GM23338 (cell line): ENCODE measurements around the gene ABHD12. TPM values are rescaled to one million over a fixed set of nuclear protein-coding genes. Genes with fewer than 3 reads are reported as not detected.

Experiments used
- ATAC-seq: fragments of 200-7000 bp; cut with Tn5 transposase; 3 replicates; pipeline ENCODE4 v1.9.1; 2020
- DNase-seq: peaks from one replicate; pipeline ENCODE4 v3.0.0-alpha.2; 2015; ENCODE audit warnings: low spot score
- H2AFZ ChIP-seq: fragments of 200-600 bp; sonication (generic); 2 replicates; pipeline ENCODE4 v1.8.0; 2016; ENCODE audit warnings: antibody characterized with exemption, mild to moderate bottlenecking, moderate library complexity
- H3F3A ChIP-seq: fragments of 200-600 bp; sonication (generic); replicated peaks from 2 replicates; pipeline ENCODE4 v1.8.0; 2017; ENCODE audit warnings: antibody characterized with exemption, mixed run types, low read depth
- H3K27ac ChIP-seq: fragments of 200-600 bp; sonication (generic); 2 replicates; pipeline ENCODE4 v1.6.1; 2016; ENCODE audit warnings: low read depth
- H3K27me3 ChIP-seq: fragments of 200-600 bp; sonication (generic); 2 replicates; pipeline ENCODE4 v1.8.0; 2016; ENCODE audit warnings: mild to moderate bottlenecking, mixed run types, moderate library complexity; ENCODE audit not compliant: insufficient read depth
- H3K36me3 ChIP-seq: fragments of 200-600 bp; sonication (generic); 2 replicates; pipeline ENCODE4 v1.8.0; 2016; ENCODE audit warnings: mild to moderate bottlenecking; ENCODE audit not compliant: insufficient read depth
- H3K4me1 ChIP-seq: fragments of 200-600 bp; sonication (generic); 2 replicates; pipeline ENCODE4 v1.8.0; 2016; ENCODE audit warnings: mild to moderate bottlenecking, moderate library complexity; ENCODE audit not compliant: insufficient read depth
- H3K4me2 ChIP-seq: fragments of 200-600 bp; sonication (generic); 2 replicates; pipeline ENCODE4 v1.7.1; 2017; ENCODE audit warnings: mixed run types
- H3K4me3 ChIP-seq: fragments of 200-600 bp; sonication (generic); 2 replicates; pipeline ENCODE4 v1.6.1; 2016; ENCODE audit warnings: mixed run types
- H3K79me2 ChIP-seq: fragments of 200-600 bp; sonication (generic); replicated peaks from 2 replicates; pipeline ENCODE4 v1.8.0; 2017; ENCODE audit warnings: mild to moderate bottlenecking; ENCODE audit not compliant: insufficient read depth
- H3K9me2 ChIP-seq: fragments of 200-600 bp; sonication (generic); 2 replicates; pipeline ENCODE4 v1.8.0; 2017; ENCODE audit not compliant: insufficient read depth
- H4K20me1 ChIP-seq: fragments of 200-600 bp; sonication (generic); replicated peaks from 2 replicates; pipeline ENCODE4 v1.8.0; 2017; ENCODE audit warnings: mild to moderate bottlenecking; ENCODE audit not compliant: insufficient read depth
- H3K27ac Mint-ChIP-seq: 2 replicates; pipeline ENCODE4 v1.8.0; 2020; ENCODE audit warnings: inconsistent platforms, mild to moderate bottlenecking, moderate library complexity, mixed read lengths
- H3K27me3 Mint-ChIP-seq: 3 replicates; pipeline ENCODE4 v1.8.0; 2022; ENCODE audit warnings: low read depth, mild to moderate bottlenecking, moderate library complexity, mixed read lengths, inconsistent platforms; ENCODE audit not compliant: insufficient read depth, poor library complexity
- H3K36me3 Mint-ChIP-seq: 3 replicates; pipeline ENCODE4 v1.8.0; 2021; ENCODE audit warnings: low read depth, mild to moderate bottlenecking, inconsistent platforms, moderate library complexity, mixed read lengths
- H3K4me1 Mint-ChIP-seq: 3 replicates; pipeline ENCODE4 v1.8.0; 2020; ENCODE audit warnings: mild to moderate bottlenecking, inconsistent platforms, mixed read lengths
- H3K4me3 Mint-ChIP-seq: 3 replicates; pipeline ENCODE4 v1.8.0; 2021; ENCODE audit warnings: moderate library complexity, mild to moderate bottlenecking, inconsistent platforms, mixed read lengths
- H3K9me3 Mint-ChIP-seq: 3 replicates; pipeline ENCODE4 v1.8.0; 2020; ENCODE audit warnings: moderate library complexity, mild to moderate bottlenecking, inconsistent platforms, mixed read lengths
- CREB1 ChIP-seq: fragments of 250-450 bp; sonication (Bioruptor Pico); IDR thresholded peaks from 2 replicates; pipeline ENCODE4 v1.5.0; 2020; ENCODE audit warnings: low read depth, mild to moderate bottlenecking, moderate library complexity
- EZH2 ChIP-seq: fragments of 200-600 bp; sonication (generic); IDR thresholded peaks from one replicate; pipeline ENCODE4 v1.8.0; 2017; ENCODE audit warnings: antibody characterized with exemption, mild to moderate bottlenecking, low read depth; ENCODE audit not compliant: unreplicated experiment
- EZH2phosphoT487 ChIP-seq: fragments of 200-600 bp; sonication (generic); IDR thresholded peaks from one replicate; pipeline ENCODE4 v1.8.1; 2018; ENCODE audit warnings: antibody characterized with exemption; ENCODE audit not compliant: unreplicated experiment
- JUNB ChIP-seq: IDR thresholded peaks from one replicate; pipeline ENCODE4 v1.6.1; 2016; ENCODE audit warnings: antibody characterized with exemption; ENCODE audit not compliant: unreplicated experiment
- NANOG ChIP-seq: IDR thresholded peaks from 2 replicates; pipeline ENCODE4 v1.6.1; 2016; ENCODE audit warnings: antibody characterized with exemption, borderline replicate concordance
- POLR2AphosphoS5 ChIP-seq: IDR thresholded peaks from 2 replicates; pipeline ENCODE4 v1.6.1; 2016; ENCODE audit warnings: antibody characterized with exemption, low read depth
- STAT1 ChIP-seq: IDR thresholded peaks from one replicate; pipeline ENCODE4 v1.6.1; 2016; ENCODE audit warnings: antibody characterized with exemption; ENCODE audit not compliant: unreplicated experiment
- ZNF114 ChIP-seq: fragments of 250-450 bp; sonication (Bioruptor Pico); IDR thresholded peaks from 2 replicates; pipeline ENCODE4 v1.5.0; 2020; ENCODE audit warnings: mild to moderate bottlenecking, moderate library complexity
- ZNF331 ChIP-seq: fragments of 250-450 bp; sonication (Bioruptor Pico); IDR thresholded peaks from 2 replicates; pipeline ENCODE4 v1.5.0; 2020; ENCODE audit warnings: low read depth, mild to moderate bottlenecking, moderate library complexity
- polyA plus RNA-seq: library from polyadenylated mRNA; unstranded; fragments of >200 nt; fragmentation: Nextera tagmentation; extraction: Ambion mirVana; gene quantifications from 2 replicates; pipeline ENCODE4 v1.2.1, GENCODE V29; 2016
- total RNA-seq: library from RNA; depleted of rRNA; stranded (reverse); fragments of >200 nt; shearing (Covaris generic); gene quantifications from 2 replicates; pipeline ENCODE4 v1.2.3, GENCODE V29; 2014
- TF ChIP-seq, protein P1 (sequence below), 2 experiments: fragments of 200-600 bp in 1 of 2; sonication (generic) in 1 of 2; conservative IDR thresholded peaks; 2 replicates each; pipeline versions ENCODE4 v1.5.1 to v1.6.1; 2016 to 2017; ENCODE audit warnings: antibody characterized with exemption in 2 of 2, low read depth in 2 of 2, mild to moderate bottlenecking in 2 of 2, moderate library complexity in 1 of 2
- TF ChIP-seq, protein P2 (sequence below): fragments of 250-450 bp; sonication (Bioruptor Pico); IDR thresholded peaks from 2 replicates; pipeline ENCODE4 v1.5.0; 2020; ENCODE audit warnings: mild to moderate bottlenecking, moderate library complexity
- TF ChIP-seq, protein P3 (sequence below): IDR thresholded peaks from one replicate; pipeline ENCODE4 v1.6.1; 2018; ENCODE audit warnings: antibody characterized with exemption; ENCODE audit not compliant: unreplicated experiment

ABHD12 gene
- total and polyA plus RNA-seq, 2 experiments from 2014 or later, result 40.2 to 57.8 TPM

DNA sequence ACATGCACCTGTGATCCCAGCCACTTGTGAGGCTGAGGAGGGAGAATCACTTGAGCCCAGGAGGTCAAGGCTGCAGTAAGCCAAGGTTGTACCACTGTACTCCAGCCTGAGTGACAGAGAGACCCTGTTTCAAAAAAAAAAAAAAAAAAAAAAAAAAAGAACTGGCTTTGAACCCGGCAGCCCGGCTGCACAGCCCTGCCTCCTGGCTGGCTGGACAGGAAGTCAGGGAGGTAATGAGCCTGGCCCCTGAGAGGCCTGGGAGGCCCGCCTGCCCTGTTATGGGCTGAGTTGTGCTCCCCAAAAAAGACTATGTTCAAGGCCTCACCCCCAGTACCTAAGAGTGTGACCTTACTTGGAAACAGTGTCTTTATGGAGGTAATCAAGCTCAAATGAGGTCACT lies 65.6 kb downstream of the ABHD12 start:
- Histone ChIP-seq H3K9me2 (no peaks in the 10 kb centered on the region), H3K4me2 (no peak overlapping the region), H4K20me1 (peaks cover 11% of the 10 kb centered on the region; the same call in 1 of the 2 replicates), H3K27ac (no peak overlapping the region), H3F3A (no peaks in the 10 kb centered on the region), H3K27me3 (no peaks in the 10 kb centered on the region), H3K4me3 (no peak overlapping the region), H3K36me3 (peaks cover 12% of the 10 kb centered on the region; the same call in 1 of the 2 replicates), H3K79me2 (peaks cover 59% of the 10 kb centered on the region), H2AFZ (no peak overlapping the region), H3K4me1 (peaks cover 23% of the 10 kb centered on the region)
- Mint-ChIP-seq H3K27ac (no peak overlapping the region), H3K9me3 (peaks cover 10% of the 10 kb centered on the region), H3K4me1 (peaks cover 38% of the 10 kb centered on the region), H3K4me3 (no peak overlapping the region), H3K27me3 (peaks cover 5% of the 10 kb centered on the region), H3K36me3 (peaks cover 42% of the 10 kb centered on the region)
- ATAC-seq (no peak), DNase-seq (no peak)
- TF ChIP-seq, protein P1, sequence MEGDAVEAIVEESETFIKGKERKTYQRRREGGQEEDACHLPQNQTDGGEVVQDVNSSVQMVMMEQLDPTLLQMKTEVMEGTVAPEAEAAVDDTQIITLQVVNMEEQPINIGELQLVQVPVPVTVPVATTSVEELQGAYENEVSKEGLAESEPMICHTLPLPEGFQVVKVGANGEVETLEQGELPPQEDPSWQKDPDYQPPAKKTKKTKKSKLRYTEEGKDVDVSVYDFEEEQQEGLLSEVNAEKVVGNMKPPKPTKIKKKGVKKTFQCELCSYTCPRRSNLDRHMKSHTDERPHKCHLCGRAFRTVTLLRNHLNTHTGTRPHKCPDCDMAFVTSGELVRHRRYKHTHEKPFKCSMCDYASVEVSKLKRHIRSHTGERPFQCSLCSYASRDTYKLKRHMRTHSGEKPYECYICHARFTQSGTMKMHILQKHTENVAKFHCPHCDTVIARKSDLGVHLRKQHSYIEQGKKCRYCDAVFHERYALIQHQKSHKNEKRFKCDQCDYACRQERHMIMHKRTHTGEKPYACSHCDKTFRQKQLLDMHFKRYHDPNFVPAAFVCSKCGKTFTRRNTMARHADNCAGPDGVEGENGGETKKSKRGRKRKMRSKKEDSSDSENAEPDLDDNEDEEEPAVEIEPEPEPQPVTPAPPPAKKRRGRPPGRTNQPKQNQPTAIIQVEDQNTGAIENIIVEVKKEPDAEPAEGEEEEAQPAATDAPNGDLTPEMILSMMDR (conservative IDR thresholded peaks at IDR 0.05; ENCODE audit: low read depth in 2 of 2), result no peak
- TF ChIP-seq ZNF114 (CRISPR knock-in tag) (no peak), POLR2AphosphoS5 (no peak), EZH2phosphoT487 (no peak), ZNF331 (CRISPR knock-in tag) (no peak), JUNB (no peak), STAT1 (no peak), EZH2 (no peak), CREB1 (CRISPR knock-in tag) (no peak), NANOG (no peak)
- TF ChIP-seq, protein P2, sequence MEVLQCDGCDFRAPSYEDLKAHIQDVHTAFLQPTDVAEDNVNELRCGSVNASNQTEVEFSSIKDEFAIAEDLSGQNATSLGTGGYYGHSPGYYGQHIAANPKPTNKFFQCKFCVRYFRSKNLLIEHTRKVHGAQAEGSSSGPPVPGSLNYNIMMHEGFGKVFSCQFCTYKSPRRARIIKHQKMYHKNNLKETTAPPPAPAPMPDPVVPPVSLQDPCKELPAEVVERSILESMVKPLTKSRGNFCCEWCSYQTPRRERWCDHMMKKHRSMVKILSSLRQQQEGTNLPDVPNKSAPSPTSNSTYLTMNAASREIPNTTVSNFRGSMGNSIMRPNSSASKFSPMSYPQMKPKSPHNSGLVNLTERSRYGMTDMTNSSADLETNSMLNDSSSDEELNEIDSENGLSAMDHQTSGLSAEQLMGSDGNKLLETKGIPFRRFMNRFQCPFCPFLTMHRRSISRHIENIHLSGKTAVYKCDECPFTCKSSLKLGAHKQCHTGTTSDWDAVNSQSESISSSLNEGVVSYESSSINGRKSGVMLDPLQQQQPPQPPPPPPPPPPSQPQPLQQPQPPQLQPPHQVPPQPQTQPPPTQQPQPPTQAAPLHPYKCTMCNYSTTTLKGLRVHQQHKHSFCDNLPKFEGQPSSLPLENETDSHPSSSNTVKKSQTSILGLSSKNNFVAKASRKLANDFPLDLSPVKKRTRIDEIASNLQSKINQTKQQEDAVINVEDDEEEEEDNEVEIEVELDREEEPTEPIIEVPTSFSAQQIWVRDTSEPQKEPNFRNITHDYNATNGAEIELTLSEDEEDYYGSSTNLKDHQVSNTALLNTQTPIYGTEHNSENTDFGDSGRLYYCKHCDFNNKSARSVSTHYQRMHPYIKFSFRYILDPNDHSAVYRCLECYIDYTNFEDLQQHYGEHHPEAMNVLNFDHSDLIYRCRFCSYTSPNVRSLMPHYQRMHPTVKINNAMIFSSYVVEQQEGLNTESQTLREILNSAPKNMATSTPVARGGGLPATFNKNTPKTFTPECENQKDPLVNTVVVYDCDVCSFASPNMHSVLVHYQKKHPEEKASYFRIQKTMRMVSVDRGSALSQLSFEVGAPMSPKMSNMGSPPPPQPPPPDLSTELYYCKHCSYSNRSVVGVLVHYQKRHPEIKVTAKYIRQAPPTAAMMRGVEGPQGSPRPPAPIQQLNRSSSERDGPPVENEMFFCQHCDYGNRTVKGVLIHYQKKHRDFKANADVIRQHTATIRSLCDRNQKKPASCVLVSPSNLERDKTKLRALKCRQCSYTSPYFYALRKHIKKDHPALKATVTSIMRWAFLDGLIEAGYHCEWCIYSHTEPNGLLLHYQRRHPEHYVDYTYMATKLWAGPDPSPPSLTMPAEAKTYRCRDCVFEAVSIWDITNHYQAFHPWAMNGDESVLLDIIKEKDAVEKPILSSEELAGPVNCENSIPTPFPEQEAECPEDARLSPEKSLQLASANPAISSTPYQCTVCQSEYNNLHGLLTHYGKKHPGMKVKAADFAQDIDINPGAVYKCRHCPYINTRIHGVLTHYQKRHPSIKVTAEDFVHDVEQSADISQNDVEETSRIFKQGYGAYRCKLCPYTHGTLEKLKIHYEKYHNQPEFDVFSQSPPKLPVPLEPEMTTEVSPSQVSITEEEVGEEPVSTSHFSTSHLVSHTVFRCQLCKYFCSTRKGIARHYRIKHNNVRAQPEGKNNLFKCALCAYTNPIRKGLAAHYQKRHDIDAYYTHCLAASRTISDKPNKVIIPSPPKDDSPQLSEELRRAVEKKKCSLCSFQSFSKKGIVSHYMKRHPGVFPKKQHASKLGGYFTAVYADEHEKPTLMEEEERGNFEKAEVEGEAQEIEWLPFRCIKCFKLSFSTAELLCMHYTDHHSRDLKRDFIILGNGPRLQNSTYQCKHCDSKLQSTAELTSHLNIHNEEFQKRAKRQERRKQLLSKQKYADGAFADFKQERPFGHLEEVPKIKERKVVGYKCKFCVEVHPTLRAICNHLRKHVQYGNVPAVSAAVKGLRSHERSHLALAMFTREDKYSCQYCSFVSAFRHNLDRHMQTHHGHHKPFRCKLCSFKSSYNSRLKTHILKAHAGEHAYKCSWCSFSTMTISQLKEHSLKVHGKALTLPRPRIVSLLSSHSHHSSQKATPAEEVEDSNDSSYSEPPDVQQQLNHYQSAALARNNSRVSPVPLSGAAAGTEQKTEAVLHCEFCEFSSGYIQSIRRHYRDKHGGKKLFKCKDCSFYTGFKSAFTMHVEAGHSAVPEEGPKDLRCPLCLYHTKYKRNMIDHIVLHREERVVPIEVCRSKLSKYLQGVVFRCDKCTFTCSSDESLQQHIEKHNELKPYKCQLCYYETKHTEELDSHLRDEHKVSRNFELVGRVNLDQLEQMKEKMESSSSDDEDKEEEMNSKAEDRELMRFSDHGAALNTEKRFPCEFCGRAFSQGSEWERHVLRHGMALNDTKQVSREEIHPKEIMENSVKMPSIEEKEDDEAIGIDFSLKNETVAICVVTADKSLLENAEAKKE (CRISPR knock-in tag), result no peak
- TF ChIP-seq, protein P3, sequence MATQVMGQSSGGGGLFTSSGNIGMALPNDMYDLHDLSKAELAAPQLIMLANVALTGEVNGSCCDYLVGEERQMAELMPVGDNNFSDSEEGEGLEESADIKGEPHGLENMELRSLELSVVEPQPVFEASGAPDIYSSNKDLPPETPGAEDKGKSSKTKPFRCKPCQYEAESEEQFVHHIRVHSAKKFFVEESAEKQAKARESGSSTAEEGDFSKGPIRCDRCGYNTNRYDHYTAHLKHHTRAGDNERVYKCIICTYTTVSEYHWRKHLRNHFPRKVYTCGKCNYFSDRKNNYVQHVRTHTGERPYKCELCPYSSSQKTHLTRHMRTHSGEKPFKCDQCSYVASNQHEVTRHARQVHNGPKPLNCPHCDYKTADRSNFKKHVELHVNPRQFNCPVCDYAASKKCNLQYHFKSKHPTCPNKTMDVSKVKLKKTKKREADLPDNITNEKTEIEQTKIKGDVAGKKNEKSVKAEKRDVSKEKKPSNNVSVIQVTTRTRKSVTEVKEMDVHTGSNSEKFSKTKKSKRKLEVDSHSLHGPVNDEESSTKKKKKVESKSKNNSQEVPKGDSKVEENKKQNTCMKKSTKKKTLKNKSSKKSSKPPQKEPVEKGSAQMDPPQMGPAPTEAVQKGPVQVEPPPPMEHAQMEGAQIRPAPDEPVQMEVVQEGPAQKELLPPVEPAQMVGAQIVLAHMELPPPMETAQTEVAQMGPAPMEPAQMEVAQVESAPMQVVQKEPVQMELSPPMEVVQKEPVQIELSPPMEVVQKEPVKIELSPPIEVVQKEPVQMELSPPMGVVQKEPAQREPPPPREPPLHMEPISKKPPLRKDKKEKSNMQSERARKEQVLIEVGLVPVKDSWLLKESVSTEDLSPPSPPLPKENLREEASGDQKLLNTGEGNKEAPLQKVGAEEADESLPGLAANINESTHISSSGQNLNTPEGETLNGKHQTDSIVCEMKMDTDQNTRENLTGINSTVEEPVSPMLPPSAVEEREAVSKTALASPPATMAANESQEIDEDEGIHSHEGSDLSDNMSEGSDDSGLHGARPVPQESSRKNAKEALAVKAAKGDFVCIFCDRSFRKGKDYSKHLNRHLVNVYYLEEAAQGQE, result no peak
